Measurements from ENCODE around the gene TRIM3. TPM values are rescaled to one million over a fixed set of nuclear protein-coding genes. Genes with fewer than 3 reads are reported as not detected.

Gene TRIM3
- total RNA-seq, 3 donors from 2014 or later, result 28.0 to 57.8 (median 48.4) TPM

DNA sequence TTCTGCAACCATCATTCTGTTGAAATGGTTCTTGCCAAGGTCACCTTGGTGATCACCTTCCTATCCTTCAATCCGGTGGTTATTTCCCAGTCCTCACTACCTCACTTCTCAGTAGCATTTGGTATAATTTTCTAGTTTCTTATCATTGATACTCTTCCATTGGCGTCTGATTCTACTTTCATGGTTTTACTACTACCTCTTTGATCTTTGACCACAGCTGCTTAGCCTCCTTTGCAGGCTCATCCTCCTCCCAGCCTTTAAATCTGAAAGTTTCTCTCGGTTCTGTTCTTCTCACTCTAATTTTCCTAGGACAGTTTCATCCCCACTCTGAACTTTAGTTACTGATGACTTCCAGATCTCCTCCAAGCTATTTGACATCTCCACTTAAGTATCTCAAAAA, 12.5 kb upstream of the TRIM3 start:
- intact Hi-C loops (cut with DNase I, micrococcal nuclease), result no loop called here
- no peak for DNase-seq
- no peaks in the 10 kb centered on the region for H3K9me3 ChIP-seq
- TF ChIP-seq, protein P1, sequence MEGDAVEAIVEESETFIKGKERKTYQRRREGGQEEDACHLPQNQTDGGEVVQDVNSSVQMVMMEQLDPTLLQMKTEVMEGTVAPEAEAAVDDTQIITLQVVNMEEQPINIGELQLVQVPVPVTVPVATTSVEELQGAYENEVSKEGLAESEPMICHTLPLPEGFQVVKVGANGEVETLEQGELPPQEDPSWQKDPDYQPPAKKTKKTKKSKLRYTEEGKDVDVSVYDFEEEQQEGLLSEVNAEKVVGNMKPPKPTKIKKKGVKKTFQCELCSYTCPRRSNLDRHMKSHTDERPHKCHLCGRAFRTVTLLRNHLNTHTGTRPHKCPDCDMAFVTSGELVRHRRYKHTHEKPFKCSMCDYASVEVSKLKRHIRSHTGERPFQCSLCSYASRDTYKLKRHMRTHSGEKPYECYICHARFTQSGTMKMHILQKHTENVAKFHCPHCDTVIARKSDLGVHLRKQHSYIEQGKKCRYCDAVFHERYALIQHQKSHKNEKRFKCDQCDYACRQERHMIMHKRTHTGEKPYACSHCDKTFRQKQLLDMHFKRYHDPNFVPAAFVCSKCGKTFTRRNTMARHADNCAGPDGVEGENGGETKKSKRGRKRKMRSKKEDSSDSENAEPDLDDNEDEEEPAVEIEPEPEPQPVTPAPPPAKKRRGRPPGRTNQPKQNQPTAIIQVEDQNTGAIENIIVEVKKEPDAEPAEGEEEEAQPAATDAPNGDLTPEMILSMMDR (IDR thresholded peaks at IDR 0.05), result no peak
- no peak for ATAC-seq
- H3K4me3 ChIP-seq, result no peak overlapping the region
- H3K36me3 ChIP-seq (ENCODE audit: low read depth), result no peaks in the 10 kb centered on the region
- H3K4me1 ChIP-seq (ENCODE audit: low read depth), result peaks cover 48% of the 10 kb centered on the region

DNA sequence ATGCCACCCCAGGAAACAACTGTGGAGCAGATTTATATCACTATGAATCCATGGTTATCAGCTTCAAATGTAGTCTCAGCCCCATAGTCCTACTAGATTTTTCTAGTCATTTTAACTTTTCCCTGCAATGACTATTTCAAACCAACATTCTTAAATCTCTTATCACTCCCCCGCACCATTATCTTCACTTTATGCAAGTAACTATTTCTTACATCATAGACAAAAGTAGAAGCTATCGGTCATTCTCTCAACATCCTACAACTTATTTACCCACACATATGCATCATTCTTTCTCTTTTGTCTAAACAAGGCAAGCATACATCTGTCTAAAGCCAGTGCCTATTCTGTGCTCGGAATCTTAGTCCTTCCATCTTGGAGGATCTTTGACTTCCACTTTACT, 11.9 kb upstream of the TRIM3 start:
- Histone ChIP-seq H3K4me1 (ENCODE audit: low read depth) (peaks cover 48% of the 10 kb centered on the region), H3K9me3 (no peaks in the 10 kb centered on the region), H3K36me3 (ENCODE audit: low read depth) (no peaks in the 10 kb centered on the region), H3K4me3 (no peak overlapping the region)
- TF ChIP-seq, protein P1 (IDR thresholded peaks at IDR 0.05), result no peak
- ATAC-seq, result no peak
- intact Hi-C loops (cut with DNase I, micrococcal nuclease), result no loop called here
- DNase-seq, result no peak

DNA sequence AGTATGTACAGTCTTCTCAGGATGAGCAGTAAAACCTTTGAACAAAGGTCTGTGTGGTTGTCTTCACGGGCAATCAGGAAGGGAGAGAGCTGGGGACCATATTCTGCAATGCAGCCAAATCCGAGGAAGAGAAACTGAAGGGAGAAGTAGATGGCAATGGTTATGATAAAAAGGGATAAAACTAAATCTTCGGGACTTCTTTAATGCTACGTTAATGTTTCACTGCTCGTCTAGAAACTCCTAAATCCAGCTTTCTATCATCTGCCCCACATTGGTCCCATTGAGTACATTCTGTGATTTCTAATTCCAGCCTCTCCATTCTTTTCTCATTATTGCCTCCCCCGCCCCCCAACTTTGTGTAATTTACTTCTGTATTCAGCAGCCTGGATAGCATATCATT, 9.3 kb upstream of the TRIM3 start:
- Histone ChIP-seq H3K9me3 (no peaks in the 10 kb centered on the region), H3K36me3 (ENCODE audit: low read depth) (peaks cover under 1% of the 10 kb centered on the region), H3K4me3 (no peak overlapping the region), H3K4me1 (ENCODE audit: low read depth) (peaks cover 50% of the 10 kb centered on the region)
- DNase-seq (no peak), ATAC-seq (no peak)
- intact Hi-C loops (cut with DNase I, micrococcal nuclease), result no loop called here
- TF ChIP-seq, protein P1 (IDR thresholded peaks at IDR 0.05), result no peak

DNA sequence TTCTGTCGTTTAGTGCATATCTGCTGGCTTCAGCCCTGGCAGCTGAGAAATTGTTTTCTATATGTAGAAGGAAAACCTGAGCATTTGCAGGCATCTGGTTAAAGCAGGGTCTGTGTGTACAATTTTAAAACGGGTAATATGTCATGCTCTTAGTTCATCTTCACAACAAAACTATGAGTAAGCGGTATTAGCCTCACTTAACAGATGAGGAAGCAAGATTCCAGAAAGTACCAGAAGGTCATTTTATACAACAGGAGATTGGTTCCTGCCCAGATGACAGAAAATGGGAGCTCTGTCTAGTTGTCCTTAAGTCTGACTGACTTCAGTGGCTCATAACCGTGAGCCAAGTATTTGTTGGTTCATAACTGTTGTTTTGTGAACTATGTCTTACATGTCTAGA, 8.7 kb upstream of the TRIM3 start:
- TF ChIP-seq, protein P1 (IDR thresholded peaks at IDR 0.05), result no peak
- Histone ChIP-seq H3K36me3 (ENCODE audit: low read depth) (peaks cover 5% of the 10 kb centered on the region), H3K4me1 (ENCODE audit: low read depth) (peaks cover 46% of the 10 kb centered on the region), H3K4me3 (no peak overlapping the region), H3K9me3 (no peaks in the 10 kb centered on the region)
- intact Hi-C loops (cut with DNase I, micrococcal nuclease), result no loop called here
- ATAC-seq (no peak), DNase-seq (no peak)

DNA sequence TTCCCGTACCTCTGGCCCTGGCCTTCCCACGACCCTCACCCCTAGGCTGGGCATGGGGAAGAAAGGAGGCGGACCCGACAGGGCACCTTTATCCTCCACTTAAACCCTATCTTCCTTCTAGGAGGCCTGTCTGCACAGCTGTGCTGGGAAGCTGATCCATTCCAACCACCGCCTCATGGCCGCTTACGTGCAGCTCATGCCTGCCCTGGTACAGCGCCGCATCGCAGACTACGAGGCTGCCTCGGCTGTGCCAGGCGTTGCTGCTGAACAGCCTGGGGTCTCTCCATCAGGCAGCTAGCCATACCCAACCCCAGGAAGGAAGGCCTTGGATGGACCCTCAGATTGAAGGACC, 8.2 kb upstream of the TRIM3 start:
- peak overlapping the region; percentile 50 for H3K4me3 ChIP-seq
- peaks cover 41% of the 10 kb centered on the region for H3K4me1 ChIP-seq (ENCODE audit: low read depth)
- TF ChIP-seq, protein P1 (IDR thresholded peaks at IDR 0.05), result no peak
- intact Hi-C loops (cut with DNase I, micrococcal nuclease), result no loop called here
- DNase-seq, result no peak
- H3K36me3 ChIP-seq (ENCODE audit: low read depth), result peaks cover 5% of the 10 kb centered on the region
- ATAC-seq, result peak; percentile 30
- no peaks in the 10 kb centered on the region for H3K9me3 ChIP-seq

Data from mucosa of descending colon (tissue), 3 donors.